Measurements from ENCODE around the gene TTLL8. TPM values are rescaled to one million over a fixed set of nuclear protein-coding genes. Genes with fewer than 3 reads are reported as not detected.

The TTLL8 gene
- total RNA-seq, 2 donors from 2014 or later: 0.20 TPM; not detected in 1

GRCh38 chr22:49995041-49995360 is 63.1 kb downstream of the TTLL8 start:
- no peak overlapping the region for H3K4me3 Mint-ChIP-seq
- Histone ChIP-seq H3K4me3 (ENCODE audit: low read length) (no peak overlapping the region), H3K9me3 (ENCODE audit: control insufficient read depth, low read length) (peaks cover 10% of the 10 kb centered on the region), H3K4me1 (ENCODE audit: control insufficient read depth, insufficient read depth, low read length) (no peaks in the 10 kb centered on the region), H3K27ac (ENCODE audit: low read depth, low read length) (no peak overlapping the region), H3K36me3 (ENCODE audit: control insufficient read depth, insufficient read depth, low read length) (no peaks in the 10 kb centered on the region), H3K9ac (ENCODE audit: extremely low read depth, low read length, poor library complexity, severe bottlenecking) (no peak overlapping the region), H3K27me3 (ENCODE audit: control insufficient read depth, insufficient read depth, low read length, poor library complexity, severe bottlenecking) (peaks cover 3% of the 10 kb centered on the region)
- peaks cover 20% of the 10 kb centered on the region for H3K9me3 Mint-ChIP-seq
- no peak for TF ChIP-seq CTCF (conservative IDR thresholded peaks at IDR 0.05)
- H3K27ac Mint-ChIP-seq: no peak overlapping the region
- H3K4me1 Mint-ChIP-seq: no peaks in the 10 kb centered on the region
- no peak for DNase-seq
- H3K36me3 Mint-ChIP-seq (ENCODE audit: low read depth): no peaks in the 10 kb centered on the region
- WGBS, 2 experiments (ENCODE audit: insufficient coverage in 1 of 2, insufficient read length in 1 of 2): 77 to 87% methylated on average over 2 to 3 of the region's 3 CpGs
- peaks cover 24% of the 10 kb centered on the region for H3K27me3 Mint-ChIP-seq (ENCODE audit: insufficient read depth)

- DNase-seq: no peak
- Histone ChIP-seq H3K27ac (ENCODE audit: low read depth, low read length) (no peak overlapping the region), H3K4me1 (ENCODE audit: control insufficient read depth, insufficient read depth, low read length) (no peaks in the 10 kb centered on the region), H3K36me3 (ENCODE audit: control insufficient read depth, insufficient read depth, low read length) (no peaks in the 10 kb centered on the region), H3K9ac (ENCODE audit: extremely low read depth, low read length, poor library complexity, severe bottlenecking) (no peak overlapping the region), H3K9me3 (ENCODE audit: control insufficient read depth, low read length) (peaks cover 10% of the 10 kb centered on the region), H3K27me3 (ENCODE audit: control insufficient read depth, insufficient read depth, low read length, poor library complexity, severe bottlenecking) (no peaks in the 10 kb centered on the region), H3K4me3 (ENCODE audit: low read length) (no peak overlapping the region)
- H3K36me3 Mint-ChIP-seq (ENCODE audit: low read depth): no peaks in the 10 kb centered on the region
- TF ChIP-seq CTCF (conservative IDR thresholded peaks at IDR 0.05): no peak
- 90 to 93% methylated on average over 15 to 21 of the region's 21 CpGs for WGBS, 2 experiments (ENCODE audit: insufficient coverage in 1 of 2, insufficient read length in 1 of 2)
- H3K27ac Mint-ChIP-seq: no peak overlapping the region
- no peak overlapping the region for H3K4me3 Mint-ChIP-seq
- H3K9me3 Mint-ChIP-seq: peaks cover 25% of the 10 kb centered on the region
- H3K4me1 Mint-ChIP-seq: no peaks in the 10 kb centered on the region
- peaks cover 21% of the 10 kb centered on the region for H3K27me3 Mint-ChIP-seq (ENCODE audit: insufficient read depth)
Observed at GRCh38 chr22:49994361-49995040, 63.6 kb downstream of the TTLL8 start.

- H3K9me3 Mint-ChIP-seq: peaks cover 32% of the 10 kb centered on the region
- Histone ChIP-seq H3K36me3 (ENCODE audit: control insufficient read depth, insufficient read depth, low read length) (no peaks in the 10 kb centered on the region), H3K9me3 (ENCODE audit: control insufficient read depth, low read length) (peaks cover 11% of the 10 kb centered on the region), H3K27me3 (ENCODE audit: control insufficient read depth, insufficient read depth, low read length, poor library complexity, severe bottlenecking) (no peaks in the 10 kb centered on the region), H3K27ac (ENCODE audit: low read depth, low read length) (no peak overlapping the region), H3K4me3 (ENCODE audit: low read length) (no peak overlapping the region), H3K9ac (ENCODE audit: extremely low read depth, low read length, poor library complexity, severe bottlenecking) (no peak overlapping the region), H3K4me1 (ENCODE audit: control insufficient read depth, insufficient read depth, low read length) (no peaks in the 10 kb centered on the region)
- no peak overlapping the region for H3K4me3 Mint-ChIP-seq
- no peaks in the 10 kb centered on the region for H3K36me3 Mint-ChIP-seq (ENCODE audit: low read depth)
- no peaks in the 10 kb centered on the region for H3K4me1 Mint-ChIP-seq
- TF ChIP-seq CTCF (conservative IDR thresholded peaks at IDR 0.05): no peak
- H3K27me3 Mint-ChIP-seq (ENCODE audit: insufficient read depth): peaks cover 20% of the 10 kb centered on the region
- H3K27ac Mint-ChIP-seq: no peak overlapping the region
- WGBS, 2 experiments (ENCODE audit: insufficient coverage in 1 of 2, insufficient read length in 1 of 2): 76 to 80% methylated on average over 3 to 11 of the region's 11 CpGs
- no peak for DNase-seq
Observed at GRCh38 chr22:49993649-49994360, 64.3 kb downstream of the TTLL8 start.

All from endodermal cell (in vitro differentiated cells).